GM23338 (cell line): ENCODE data around the gene SYNDIG1. TPM values are rescaled to one million over a fixed set of nuclear protein-coding genes. Genes with fewer than 3 reads are reported as not detected.

Experiments
- ATAC-seq: fragments of 200-7000 bp; cut with Tn5 transposase; 3 replicates; pipeline ENCODE4 v1.9.1; 2020
- DNase-seq: peaks from one replicate; pipeline ENCODE4 v3.0.0-alpha.2; 2015; ENCODE audit warnings: low spot score
- H2AFZ ChIP-seq: fragments of 200-600 bp; sonication (generic); 2 replicates; pipeline ENCODE4 v1.8.0; 2016; ENCODE audit warnings: antibody characterized with exemption, mild to moderate bottlenecking, moderate library complexity
- H3F3A ChIP-seq: fragments of 200-600 bp; sonication (generic); replicated peaks from 2 replicates; pipeline ENCODE4 v1.8.0; 2017; ENCODE audit warnings: antibody characterized with exemption, mixed run types, low read depth
- H3K27ac ChIP-seq: fragments of 200-600 bp; sonication (generic); 2 replicates; pipeline ENCODE4 v1.6.1; 2016; ENCODE audit warnings: low read depth
- H3K27me3 ChIP-seq: fragments of 200-600 bp; sonication (generic); 2 replicates; pipeline ENCODE4 v1.8.0; 2016; ENCODE audit warnings: mild to moderate bottlenecking, mixed run types, moderate library complexity; ENCODE audit not compliant: insufficient read depth
- H3K36me3 ChIP-seq: fragments of 200-600 bp; sonication (generic); 2 replicates; pipeline ENCODE4 v1.8.0; 2016; ENCODE audit warnings: mild to moderate bottlenecking; ENCODE audit not compliant: insufficient read depth
- H3K4me1 ChIP-seq: fragments of 200-600 bp; sonication (generic); 2 replicates; pipeline ENCODE4 v1.8.0; 2016; ENCODE audit warnings: mild to moderate bottlenecking, moderate library complexity; ENCODE audit not compliant: insufficient read depth
- H3K4me2 ChIP-seq: fragments of 200-600 bp; sonication (generic); 2 replicates; pipeline ENCODE4 v1.7.1; 2017; ENCODE audit warnings: mixed run types
- H3K4me3 ChIP-seq: fragments of 200-600 bp; sonication (generic); 2 replicates; pipeline ENCODE4 v1.6.1; 2016; ENCODE audit warnings: mixed run types
- H3K79me2 ChIP-seq: fragments of 200-600 bp; sonication (generic); replicated peaks from 2 replicates; pipeline ENCODE4 v1.8.0; 2017; ENCODE audit warnings: mild to moderate bottlenecking; ENCODE audit not compliant: insufficient read depth
- H3K9me2 ChIP-seq: fragments of 200-600 bp; sonication (generic); 2 replicates; pipeline ENCODE4 v1.8.0; 2017; ENCODE audit not compliant: insufficient read depth
- H4K20me1 ChIP-seq: fragments of 200-600 bp; sonication (generic); replicated peaks from 2 replicates; pipeline ENCODE4 v1.8.0; 2017; ENCODE audit warnings: mild to moderate bottlenecking; ENCODE audit not compliant: insufficient read depth
- H3K27ac Mint-ChIP-seq: 2 replicates; pipeline ENCODE4 v1.8.0; 2020; ENCODE audit warnings: inconsistent platforms, mild to moderate bottlenecking, moderate library complexity, mixed read lengths
- H3K27me3 Mint-ChIP-seq: 3 replicates; pipeline ENCODE4 v1.8.0; 2022; ENCODE audit warnings: low read depth, mild to moderate bottlenecking, moderate library complexity, mixed read lengths, inconsistent platforms; ENCODE audit not compliant: insufficient read depth, poor library complexity
- H3K36me3 Mint-ChIP-seq: 3 replicates; pipeline ENCODE4 v1.8.0; 2021; ENCODE audit warnings: low read depth, mild to moderate bottlenecking, inconsistent platforms, moderate library complexity, mixed read lengths
- H3K4me1 Mint-ChIP-seq: 3 replicates; pipeline ENCODE4 v1.8.0; 2020; ENCODE audit warnings: mild to moderate bottlenecking, inconsistent platforms, mixed read lengths
- H3K4me3 Mint-ChIP-seq: 3 replicates; pipeline ENCODE4 v1.8.0; 2021; ENCODE audit warnings: moderate library complexity, mild to moderate bottlenecking, inconsistent platforms, mixed read lengths
- H3K9me3 Mint-ChIP-seq: 3 replicates; pipeline ENCODE4 v1.8.0; 2020; ENCODE audit warnings: moderate library complexity, mild to moderate bottlenecking, inconsistent platforms, mixed read lengths
- CREB1 ChIP-seq: fragments of 250-450 bp; sonication (Bioruptor Pico); IDR thresholded peaks from 2 replicates; pipeline ENCODE4 v1.5.0; 2020; ENCODE audit warnings: low read depth, mild to moderate bottlenecking, moderate library complexity
- CTCF ChIP-seq, 2 experiments: fragments of 200-600 bp in 1 of 2; sonication (generic) in 1 of 2; conservative IDR thresholded peaks; 2 replicates each; pipeline versions ENCODE4 v1.5.1 to v1.6.1; 2016 to 2017; ENCODE audit warnings: antibody characterized with exemption in 2 of 2, low read depth in 2 of 2, mild to moderate bottlenecking in 2 of 2, moderate library complexity in 1 of 2
- EZH2 ChIP-seq: fragments of 200-600 bp; sonication (generic); IDR thresholded peaks from one replicate; pipeline ENCODE4 v1.8.0; 2017; ENCODE audit warnings: antibody characterized with exemption, mild to moderate bottlenecking, low read depth; ENCODE audit not compliant: unreplicated experiment
- EZH2phosphoT487 ChIP-seq: fragments of 200-600 bp; sonication (generic); IDR thresholded peaks from one replicate; pipeline ENCODE4 v1.8.1; 2018; ENCODE audit warnings: antibody characterized with exemption; ENCODE audit not compliant: unreplicated experiment
- JUNB ChIP-seq: IDR thresholded peaks from one replicate; pipeline ENCODE4 v1.6.1; 2016; ENCODE audit warnings: antibody characterized with exemption; ENCODE audit not compliant: unreplicated experiment
- NANOG ChIP-seq: IDR thresholded peaks from 2 replicates; pipeline ENCODE4 v1.6.1; 2016; ENCODE audit warnings: antibody characterized with exemption, borderline replicate concordance
- STAT1 ChIP-seq: IDR thresholded peaks from one replicate; pipeline ENCODE4 v1.6.1; 2016; ENCODE audit warnings: antibody characterized with exemption; ENCODE audit not compliant: unreplicated experiment
- ZNF114 ChIP-seq: fragments of 250-450 bp; sonication (Bioruptor Pico); IDR thresholded peaks from 2 replicates; pipeline ENCODE4 v1.5.0; 2020; ENCODE audit warnings: mild to moderate bottlenecking, moderate library complexity
- ZNF331 ChIP-seq: fragments of 250-450 bp; sonication (Bioruptor Pico); IDR thresholded peaks from 2 replicates; pipeline ENCODE4 v1.5.0; 2020; ENCODE audit warnings: low read depth, mild to moderate bottlenecking, moderate library complexity
- polyA plus RNA-seq: library from polyadenylated mRNA; unstranded; fragments of >200 nt; fragmentation: Nextera tagmentation; extraction: Ambion mirVana; gene quantifications from 2 replicates; pipeline ENCODE4 v1.2.1, GENCODE V29; 2016
- total RNA-seq: library from RNA; depleted of rRNA; stranded (reverse); fragments of >200 nt; shearing (Covaris generic); gene quantifications from 2 replicates; pipeline ENCODE4 v1.2.3, GENCODE V29; 2014
- TF ChIP-seq, protein P1 (sequence below): IDR thresholded peaks from one replicate; pipeline ENCODE4 v1.6.1; 2018; ENCODE audit warnings: antibody characterized with exemption; ENCODE audit not compliant: unreplicated experiment
- TF ChIP-seq, protein P2 (sequence below): IDR thresholded peaks from 2 replicates; pipeline ENCODE4 v1.6.1; 2016; ENCODE audit warnings: antibody characterized with exemption

SYNDIG1 gene
- total and polyA plus RNA-seq, 2 experiments from 2014 or later = 2.8 to 4.8 TPM

DNA sequence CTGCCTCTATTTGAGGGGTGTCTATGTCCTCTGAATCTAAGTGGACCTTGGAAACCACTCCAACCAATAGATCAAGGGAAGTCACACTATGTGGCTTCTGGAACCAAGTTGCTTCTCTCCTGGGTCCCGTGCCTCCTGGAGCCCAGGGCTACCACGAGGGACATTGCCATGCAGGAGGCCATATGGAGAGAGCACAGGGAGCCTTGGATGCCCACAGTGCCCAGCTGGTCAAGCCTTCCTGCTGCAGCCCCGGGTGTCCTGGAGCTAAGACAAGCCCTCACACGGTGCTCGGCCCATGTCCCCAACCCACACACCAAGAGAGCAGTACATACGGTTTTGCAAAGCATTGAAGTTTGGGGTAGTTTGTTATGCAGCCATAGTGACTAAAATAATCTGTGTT lies 231.6 kb downstream of the SYNDIG1 start:
- H3K79me2 ChIP-seq = no peaks in the 10 kb centered on the region
- no peaks in the 10 kb centered on the region; the same call in 2 of the 3 replicates for H3K9me3 Mint-ChIP-seq
- 0 out of 2 replicates have a peak, but pooled peaks cover 3% of the 10 kb centered on the region for H3K9me2 ChIP-seq
- no peaks in the 10 kb centered on the region for H3F3A ChIP-seq
- TF ChIP-seq JUNB (no peak), ZNF331 (CRISPR knock-in tag) (no peak), ZNF114 (CRISPR knock-in tag) (no peak), CTCF (conservative IDR thresholded peaks at IDR 0.05; ENCODE audit: low read depth in 2 of 2) (no peak), EZH2phosphoT487 (no peak), STAT1 (no peak)
- TF ChIP-seq, protein P1, sequence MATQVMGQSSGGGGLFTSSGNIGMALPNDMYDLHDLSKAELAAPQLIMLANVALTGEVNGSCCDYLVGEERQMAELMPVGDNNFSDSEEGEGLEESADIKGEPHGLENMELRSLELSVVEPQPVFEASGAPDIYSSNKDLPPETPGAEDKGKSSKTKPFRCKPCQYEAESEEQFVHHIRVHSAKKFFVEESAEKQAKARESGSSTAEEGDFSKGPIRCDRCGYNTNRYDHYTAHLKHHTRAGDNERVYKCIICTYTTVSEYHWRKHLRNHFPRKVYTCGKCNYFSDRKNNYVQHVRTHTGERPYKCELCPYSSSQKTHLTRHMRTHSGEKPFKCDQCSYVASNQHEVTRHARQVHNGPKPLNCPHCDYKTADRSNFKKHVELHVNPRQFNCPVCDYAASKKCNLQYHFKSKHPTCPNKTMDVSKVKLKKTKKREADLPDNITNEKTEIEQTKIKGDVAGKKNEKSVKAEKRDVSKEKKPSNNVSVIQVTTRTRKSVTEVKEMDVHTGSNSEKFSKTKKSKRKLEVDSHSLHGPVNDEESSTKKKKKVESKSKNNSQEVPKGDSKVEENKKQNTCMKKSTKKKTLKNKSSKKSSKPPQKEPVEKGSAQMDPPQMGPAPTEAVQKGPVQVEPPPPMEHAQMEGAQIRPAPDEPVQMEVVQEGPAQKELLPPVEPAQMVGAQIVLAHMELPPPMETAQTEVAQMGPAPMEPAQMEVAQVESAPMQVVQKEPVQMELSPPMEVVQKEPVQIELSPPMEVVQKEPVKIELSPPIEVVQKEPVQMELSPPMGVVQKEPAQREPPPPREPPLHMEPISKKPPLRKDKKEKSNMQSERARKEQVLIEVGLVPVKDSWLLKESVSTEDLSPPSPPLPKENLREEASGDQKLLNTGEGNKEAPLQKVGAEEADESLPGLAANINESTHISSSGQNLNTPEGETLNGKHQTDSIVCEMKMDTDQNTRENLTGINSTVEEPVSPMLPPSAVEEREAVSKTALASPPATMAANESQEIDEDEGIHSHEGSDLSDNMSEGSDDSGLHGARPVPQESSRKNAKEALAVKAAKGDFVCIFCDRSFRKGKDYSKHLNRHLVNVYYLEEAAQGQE = no peak
- TF ChIP-seq, protein P2, sequence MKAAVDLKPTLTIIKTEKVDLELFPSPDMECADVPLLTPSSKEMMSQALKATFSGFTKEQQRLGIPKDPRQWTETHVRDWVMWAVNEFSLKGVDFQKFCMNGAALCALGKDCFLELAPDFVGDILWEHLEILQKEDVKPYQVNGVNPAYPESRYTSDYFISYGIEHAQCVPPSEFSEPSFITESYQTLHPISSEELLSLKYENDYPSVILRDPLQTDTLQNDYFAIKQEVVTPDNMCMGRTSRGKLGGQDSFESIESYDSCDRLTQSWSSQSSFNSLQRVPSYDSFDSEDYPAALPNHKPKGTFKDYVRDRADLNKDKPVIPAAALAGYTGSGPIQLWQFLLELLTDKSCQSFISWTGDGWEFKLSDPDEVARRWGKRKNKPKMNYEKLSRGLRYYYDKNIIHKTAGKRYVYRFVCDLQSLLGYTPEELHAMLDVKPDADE = no peak
- no peaks in the 10 kb centered on the region; the same call in 2 of the 3 replicates for H3K36me3 Mint-ChIP-seq
- H3K27ac ChIP-seq = no peak overlapping the region
- peaks cover 8% of the 10 kb centered on the region for H3K27me3 Mint-ChIP-seq
- H3K4me3 Mint-ChIP-seq = no peak overlapping the region
- no peak overlapping the region for H2AFZ ChIP-seq
- no peaks in the 10 kb centered on the region; the same call in 2 of the 3 replicates for H3K4me1 Mint-ChIP-seq
- H3K36me3 ChIP-seq = no peaks in the 10 kb centered on the region
- no peaks in the 10 kb centered on the region for H4K20me1 ChIP-seq
- H3K4me1 ChIP-seq = no peaks in the 10 kb centered on the region
- DNase-seq (no peak), ATAC-seq (no peak)
- H3K27ac Mint-ChIP-seq = no peak overlapping the region
- H3K4me3 ChIP-seq = no peak overlapping the region
- no peak overlapping the region for H3K4me2 ChIP-seq
- no peaks in the 10 kb centered on the region for H3K27me3 ChIP-seq

GRCh38 chr20:24701668-24702067 lies 232.2 kb downstream of the SYNDIG1 start:
- no peaks in the 10 kb centered on the region for H3F3A ChIP-seq
- peaks cover 7% of the 10 kb centered on the region for H3K27me3 Mint-ChIP-seq
- no peaks in the 10 kb centered on the region for H3K79me2 ChIP-seq
- DNase-seq = no peak
- no peaks in the 10 kb centered on the region for H4K20me1 ChIP-seq
- no peak overlapping the region for H3K27ac Mint-ChIP-seq
- H3K9me2 ChIP-seq = no peaks in the 10 kb centered on the region
- H3K4me2 ChIP-seq = no peak overlapping the region
- H3K4me1 ChIP-seq = no peaks in the 10 kb centered on the region
- H3K27me3 ChIP-seq = no peaks in the 10 kb centered on the region
- H3K4me3 Mint-ChIP-seq = no peak overlapping the region
- no peaks in the 10 kb centered on the region for H3K36me3 ChIP-seq
- H3K36me3 Mint-ChIP-seq = no peaks in the 10 kb centered on the region; the same call in 2 of the 3 replicates
- no peak overlapping the region for H3K27ac ChIP-seq
- H3K9me3 Mint-ChIP-seq = no peaks in the 10 kb centered on the region; the same call in 2 of the 3 replicates
- no peaks in the 10 kb centered on the region; the same call in 2 of the 3 replicates for H3K4me1 Mint-ChIP-seq
- no peak overlapping the region for H3K4me3 ChIP-seq
- no peak for ATAC-seq
- no peak overlapping the region for H2AFZ ChIP-seq
- TF ChIP-seq NANOG = no peak
- TF ChIP-seq ZNF331 (CRISPR knock-in tag) = no peak
- no peak for TF ChIP-seq EZH2
- no peak for TF ChIP-seq STAT1
- TF ChIP-seq EZH2phosphoT487 = no peak
- TF ChIP-seq CREB1 (CRISPR knock-in tag) = no peak
- TF ChIP-seq, protein P1 = no peak
- TF ChIP-seq, protein P2 = no peak
- TF ChIP-seq JUNB = no peak
